Measurements from ENCODE around the gene ANXA1.

ANXA1 gene

GRCh38 chr9:73167614-73168013, 15.9 kb downstream of the ANXA1 start:
- DNase-seq, result no peak
- H3K36me3 ChIP-seq (replicated peaks; ENCODE audit: insufficient read depth, low read length), result no peaks in the 10 kb centered on the region
- H3K27ac ChIP-seq (ENCODE audit: low read length), result no peak overlapping the region
- no peaks in the 10 kb centered on the region for H3K4me1 ChIP-seq (ENCODE audit: low read length)
- no peaks in the 10 kb centered on the region for H3K9me3 ChIP-seq (replicated peaks; ENCODE audit: insufficient read depth, low read length)
- no peak overlapping the region for H3K9ac ChIP-seq (ENCODE audit: low read length)
- TF ChIP-seq EZH2phosphoT487 (IDR thresholded peaks at IDR 0.05; ENCODE audit: low read length) (no peak), EZH2 (optimal IDR thresholded peaks at IDR 0.05; ENCODE audit: low read depth, low read length) (no peak), CTCF (IDR thresholded peaks at IDR 0.05; ENCODE audit: low read length) (no peak)
- no peak overlapping the region for H2AFZ ChIP-seq (ENCODE audit: low read length)
- H3K9me2 ChIP-seq (replicated peaks; ENCODE audit: insufficient read depth, low read length), result no peaks in the 10 kb centered on the region
- no peak overlapping the region for H3K4me3 ChIP-seq (ENCODE audit: low read length)
- H3K79me2 ChIP-seq (ENCODE audit: low read length), result no peaks in the 10 kb centered on the region
- H3K27me3 ChIP-seq (replicated peaks; ENCODE audit: insufficient read depth, low read length), result no peaks in the 10 kb centered on the region
- H4K20me1 ChIP-seq (ENCODE audit: insufficient read depth, low read length), result no peaks in the 10 kb centered on the region
- H3K4me2 ChIP-seq (ENCODE audit: low read depth, low read length), result no peak overlapping the region
- H3F3A ChIP-seq (ENCODE audit: insufficient read depth, low read length), result no peaks in the 10 kb centered on the region

GRCh38 chr9:73168298-73168934, 16.8 kb downstream of the ANXA1 start:
- Histone ChIP-seq H4K20me1 (ENCODE audit: insufficient read depth, low read length) (no peaks in the 10 kb centered on the region), H3K4me2 (ENCODE audit: low read depth, low read length) (no peak overlapping the region), H3K79me2 (ENCODE audit: low read length) (no peaks in the 10 kb centered on the region), H3K36me3 (replicated peaks; ENCODE audit: insufficient read depth, low read length) (no peaks in the 10 kb centered on the region), H2AFZ (ENCODE audit: low read length) (no peak overlapping the region), H3K27ac (ENCODE audit: low read length) (no peak overlapping the region), H3K27me3 (replicated peaks; ENCODE audit: insufficient read depth, low read length) (no peaks in the 10 kb centered on the region), H3K9me3 (replicated peaks; ENCODE audit: insufficient read depth, low read length) (no peaks in the 10 kb centered on the region), H3K9ac (ENCODE audit: low read length) (no peak overlapping the region), H3K9me2 (replicated peaks; ENCODE audit: insufficient read depth, low read length) (no peaks in the 10 kb centered on the region), H3F3A (ENCODE audit: insufficient read depth, low read length) (no peaks in the 10 kb centered on the region), H3K4me3 (ENCODE audit: low read length) (no peak overlapping the region), H3K4me1 (ENCODE audit: low read length) (no peaks in the 10 kb centered on the region)
- no peak for DNase-seq
- TF ChIP-seq EZH2phosphoT487 (IDR thresholded peaks at IDR 0.05; ENCODE audit: low read length) (no peak), CTCF (IDR thresholded peaks at IDR 0.05; ENCODE audit: low read length) (no peak), EZH2 (optimal IDR thresholded peaks at IDR 0.05; ENCODE audit: low read depth, low read length) (no peak)

- no peak for DNase-seq
- no peaks in the 10 kb centered on the region for H3K9me2 ChIP-seq (replicated peaks; ENCODE audit: insufficient read depth, low read length)
- no peak overlapping the region for H3K27ac ChIP-seq (ENCODE audit: low read length)
- H3K79me2 ChIP-seq (ENCODE audit: low read length), result no peaks in the 10 kb centered on the region
- no peak overlapping the region for H3K4me2 ChIP-seq (ENCODE audit: low read depth, low read length)
- no peak overlapping the region for H3K4me3 ChIP-seq (ENCODE audit: low read length)
- no peak overlapping the region for H2AFZ ChIP-seq (ENCODE audit: low read length)
- no peaks in the 10 kb centered on the region for H3K4me1 ChIP-seq (ENCODE audit: low read length)
- no peaks in the 10 kb centered on the region for H3K9me3 ChIP-seq (replicated peaks; ENCODE audit: insufficient read depth, low read length)
- H3K9ac ChIP-seq (ENCODE audit: low read length), result no peak overlapping the region
- no peak for TF ChIP-seq EZH2 (optimal IDR thresholded peaks at IDR 0.05; ENCODE audit: low read depth, low read length)
- TF ChIP-seq CTCF (IDR thresholded peaks at IDR 0.05; ENCODE audit: low read length), result no peak
- TF ChIP-seq EZH2phosphoT487 (IDR thresholded peaks at IDR 0.05; ENCODE audit: low read length), result no peak
- no peaks in the 10 kb centered on the region for H4K20me1 ChIP-seq (ENCODE audit: insufficient read depth, low read length)
- H3K27me3 ChIP-seq (replicated peaks; ENCODE audit: insufficient read depth, low read length), result no peaks in the 10 kb centered on the region
- H3F3A ChIP-seq (ENCODE audit: insufficient read depth, low read length), result no peaks in the 10 kb centered on the region
- no peaks in the 10 kb centered on the region for H3K36me3 ChIP-seq (replicated peaks; ENCODE audit: insufficient read depth, low read length)
Observed at GRCh38 chr9:73170185-73170957, 18.7 kb downstream of the ANXA1 start.

Data from MM.1S (cell line).